Measurements from ENCODE around the gene CEACAM1. TPM values are rescaled to one million over a fixed set of nuclear protein-coding genes. Genes with fewer than 3 reads are reported as not detected.
"Not testable (repeated sequence)": the region's sequence is repeated elsewhere in the genome, so short reads cannot be mapped to it uniquely, and the experiment has no call there.

The CEACAM1 gene
- total RNA-seq, 1 donor from 2014 or later: 13.8 TPM

GRCh38 chr19:42546831-42547500 is 18.7 kb upstream of the CEACAM1 start:
- no peak for ATAC-seq
- no peaks in the 10 kb centered on the region for H3K36me3 ChIP-seq
- no peak for DNase-seq
- TF ChIP-seq, protein P1, sequence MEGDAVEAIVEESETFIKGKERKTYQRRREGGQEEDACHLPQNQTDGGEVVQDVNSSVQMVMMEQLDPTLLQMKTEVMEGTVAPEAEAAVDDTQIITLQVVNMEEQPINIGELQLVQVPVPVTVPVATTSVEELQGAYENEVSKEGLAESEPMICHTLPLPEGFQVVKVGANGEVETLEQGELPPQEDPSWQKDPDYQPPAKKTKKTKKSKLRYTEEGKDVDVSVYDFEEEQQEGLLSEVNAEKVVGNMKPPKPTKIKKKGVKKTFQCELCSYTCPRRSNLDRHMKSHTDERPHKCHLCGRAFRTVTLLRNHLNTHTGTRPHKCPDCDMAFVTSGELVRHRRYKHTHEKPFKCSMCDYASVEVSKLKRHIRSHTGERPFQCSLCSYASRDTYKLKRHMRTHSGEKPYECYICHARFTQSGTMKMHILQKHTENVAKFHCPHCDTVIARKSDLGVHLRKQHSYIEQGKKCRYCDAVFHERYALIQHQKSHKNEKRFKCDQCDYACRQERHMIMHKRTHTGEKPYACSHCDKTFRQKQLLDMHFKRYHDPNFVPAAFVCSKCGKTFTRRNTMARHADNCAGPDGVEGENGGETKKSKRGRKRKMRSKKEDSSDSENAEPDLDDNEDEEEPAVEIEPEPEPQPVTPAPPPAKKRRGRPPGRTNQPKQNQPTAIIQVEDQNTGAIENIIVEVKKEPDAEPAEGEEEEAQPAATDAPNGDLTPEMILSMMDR (IDR thresholded peaks at IDR 0.05): no peak
- no peaks in the 10 kb centered on the region for H3K9me3 ChIP-seq
- H3K27me3 ChIP-seq (ENCODE audit: low read depth): peaks cover 22% of the 10 kb centered on the region
- intact Hi-C loops (cut with DNase I): no loop called here
- H3K4me3 ChIP-seq: no peak overlapping the region
- no peaks in the 10 kb centered on the region for H3K4me1 ChIP-seq
- no peak overlapping the region for H3K27ac ChIP-seq

GRCh38 chr19:42544146-42544545 is 15.9 kb upstream of the CEACAM1 start:
- no peaks in the 10 kb centered on the region for H3K9me3 ChIP-seq
- ATAC-seq: no peak

GRCh38 chr19:42542791-42543190 is 14.5 kb upstream of the CEACAM1 start:
- Histone ChIP-seq H3K4me1 (no peaks in the 10 kb centered on the region), H3K27ac (no peak overlapping the region), H3K9me3 (no peaks in the 10 kb centered on the region), H3K27me3 (ENCODE audit: low read depth) (peaks cover 22% of the 10 kb centered on the region), H3K36me3 (no peaks in the 10 kb centered on the region), H3K4me3 (no peak overlapping the region)
- TF ChIP-seq, protein P1 (IDR thresholded peaks at IDR 0.05): no peak
- ATAC-seq (no peak), DNase-seq (no peak)
- intact Hi-C loops (cut with DNase I): no loop called here

More at GRCh38 chr19:42544146-42544545, 15.9 kb upstream of the CEACAM1 start:
- Histone ChIP-seq H3K4me3 (no peak overlapping the region), H3K27ac (no peak overlapping the region), H3K36me3 (no peaks in the 10 kb centered on the region), H3K4me1 (no peaks in the 10 kb centered on the region), H3K27me3 (ENCODE audit: low read depth) (peaks cover 22% of the 10 kb centered on the region)
- TF ChIP-seq, protein P1 (IDR thresholded peaks at IDR 0.05): no peak
- intact Hi-C loops (cut with DNase I): no loop called here
- no peak for DNase-seq

GRCh38 chr19:42540071-42540553 is 11.8 kb upstream of the CEACAM1 start:
- no peaks in the 10 kb centered on the region for H3K4me1 ChIP-seq
- no peaks in the 10 kb centered on the region for H3K9me3 ChIP-seq
- ATAC-seq (peak in 1 of 2 donors; percentile 45), DNase-seq (no peak)
- no peak overlapping the region for H3K4me3 ChIP-seq
- TF ChIP-seq, protein P1 (IDR thresholded peaks at IDR 0.05): no peak
- no peak overlapping the region for H3K27ac ChIP-seq
- no peaks in the 10 kb centered on the region for H3K36me3 ChIP-seq
- intact Hi-C loops (cut with DNase I): no loop called here
- peaks cover 12% of the 10 kb centered on the region for H3K27me3 ChIP-seq (ENCODE audit: low read depth)

DNA sequence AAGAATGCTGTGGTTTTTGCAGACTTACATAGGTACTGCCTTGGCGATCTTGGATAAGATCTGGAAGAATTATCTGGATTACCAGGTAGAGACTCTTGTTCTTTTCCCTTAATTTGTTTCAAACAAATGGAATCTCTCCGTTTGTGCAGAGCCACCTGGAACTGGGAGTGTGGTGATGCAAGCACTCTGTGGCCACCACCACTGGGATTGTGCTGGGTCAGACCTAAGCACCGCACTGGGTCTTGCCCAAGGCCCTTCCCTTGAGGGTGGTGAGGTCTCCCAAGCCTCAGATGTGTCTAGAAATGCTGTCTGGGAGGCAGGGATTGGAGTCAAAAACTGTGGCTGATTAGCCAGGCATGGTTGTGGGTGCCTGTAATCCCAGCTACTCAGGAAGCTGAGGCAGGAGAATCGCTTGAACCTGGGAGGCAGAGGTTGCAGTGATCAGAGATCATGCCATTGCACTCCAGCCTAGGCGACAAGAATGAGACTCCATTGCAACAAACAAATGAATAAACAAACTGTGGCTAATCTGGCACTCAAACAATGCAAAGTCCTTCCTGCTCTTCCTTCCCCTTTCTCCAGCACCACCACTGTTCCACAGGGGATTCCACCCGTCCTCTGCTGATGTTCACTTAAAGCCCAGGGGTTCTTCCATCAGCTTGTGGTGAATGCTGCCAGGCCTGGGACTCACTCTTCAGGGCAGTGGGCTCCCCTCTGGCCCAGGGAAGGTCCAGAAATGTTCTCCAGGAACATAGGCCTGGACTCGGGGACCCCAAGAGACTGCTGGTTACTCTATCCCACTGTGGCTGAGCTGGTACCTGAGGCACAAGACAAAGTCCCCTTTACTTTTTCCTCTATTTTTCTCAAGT is 10.8 kb upstream of the CEACAM1 start:
- H3K36me3 ChIP-seq: no peaks in the 10 kb centered on the region
- no peak for DNase-seq
- ATAC-seq: no peak
- no peaks in the 10 kb centered on the region for H3K9me3 ChIP-seq
- no peak overlapping the region for H3K4me3 ChIP-seq
- H3K4me1 ChIP-seq: no peaks in the 10 kb centered on the region
- TF ChIP-seq, protein P1 (IDR thresholded peaks at IDR 0.05): no peak
- intact Hi-C loops (cut with DNase I): no loop called here
- H3K27me3 ChIP-seq (ENCODE audit: low read depth): peaks cover 10% of the 10 kb centered on the region
- H3K27ac ChIP-seq: no peak overlapping the region

GRCh38 chr19:42535276-42535675 is 7.0 kb upstream of the CEACAM1 start:
- H3K4me1 ChIP-seq; H3K27ac ChIP-seq; H3K27me3 ChIP-seq (ENCODE audit: low read depth); ATAC-seq; H3K4me3 ChIP-seq; H3K9me3 ChIP-seq; DNase-seq; H3K36me3 ChIP-seq; intact Hi-C loops (cut with DNase I): not testable (repeated sequence)
